ENCODE measurements around the gene SPECC1. TPM values are rescaled to one million over a fixed set of nuclear protein-coding genes. Genes with fewer than 3 reads are reported as not detected.
A peak's percentile ranks its signal among the peaks of the same experiment; 100 is the strongest.

The SPECC1 gene
- total and polyA plus RNA-seq, 2 donors (not counting 3 experiments of a cell fraction or from before 2014, with no cell fraction given) = 5.3 to 20.4 TPM

- Histone ChIP-seq H3K9me3 (replicated peaks; ENCODE audit: control insufficient read depth, insufficient read depth, low read length) (no peaks in the 10 kb centered on the region), H3K79me2 (ENCODE audit: control insufficient read depth, insufficient read depth, low read length) (no peaks in the 10 kb centered on the region), H3K27ac (ENCODE audit: insufficient read depth, low read depth, low read length) (peak overlapping the region; percentile 34), H3K4me2 (ENCODE audit: insufficient read depth, low read length) (no peak overlapping the region), H3K9ac (replicated peaks; ENCODE audit: extremely low read depth, insufficient read depth, low read length) (no peak overlapping the region), H2AFZ (ENCODE audit: low read depth, low read length) (no peak overlapping the region), H4K20me1 (replicated peaks; ENCODE audit: control insufficient read depth, extremely low read depth, insufficient read depth, low read length) (no peaks in the 10 kb centered on the region), H3K36me3 (ENCODE audit: control insufficient read depth in 2 of 2, extremely low read depth in 1 of 2, insufficient read depth in 2 of 2, low read length in 2 of 2) (no peaks in the 10 kb centered on the region), H3K4me1 (ENCODE audit: control insufficient read depth, extremely low read depth, insufficient read depth, low read length) (peaks cover 26% of the 10 kb centered on the region), H3K9me1 (replicated peaks; ENCODE audit: control insufficient read depth, extremely low read depth, insufficient read depth, low read length) (no peaks in the 10 kb centered on the region), H3K27me3 (ENCODE audit: control insufficient read depth in 2 of 2, insufficient read depth in 2 of 2, low read length in 2 of 2) (no peaks in the 10 kb centered on the region), H3K4me3 (replicated peaks in 1 of 3; ENCODE audit: insufficient read depth in 1 of 3, low read depth in 1 of 3, low read length in 3 of 3) (no peak overlapping the region)
- TF ChIP-seq POLR2A (IDR thresholded peaks at IDR 0.05; ENCODE audit: low read depth, low read length) (no peak), CTCF (IDR thresholded peaks at IDR 0.05; ENCODE audit: extremely low read depth in 1 of 2, insufficient read depth in 1 of 2, low read depth in 1 of 2, low read length in 2 of 2) (no peak), GATA2 (IDR thresholded peaks at IDR 0.05; ENCODE audit: insufficient read depth, insufficient read length, low read depth, low read length) (no peak), JUN (IDR thresholded peaks at IDR 0.05; ENCODE audit: borderline replicate concordance, insufficient read depth, insufficient read length, low read depth) (no peak), EZH2 (IDR thresholded peaks at IDR 0.05; ENCODE audit: borderline replicate concordance, low read depth, low read length, severe bottlenecking) (no peak), MYC (IDR thresholded peaks at IDR 0.05; ENCODE audit: low read depth, low read length) (no peak), FOS (IDR thresholded peaks at IDR 0.05; ENCODE audit: borderline replicate concordance, insufficient read depth, low read length) (no peak), POLR2AphosphoS5 (IDR thresholded peaks at IDR 0.05; ENCODE audit: insufficient read depth, low read depth, low read length) (no peak), MAX (IDR thresholded peaks at IDR 0.05; ENCODE audit: insufficient read depth, insufficient read length) (no peak)
- FAIRE-seq = peak; percentile 42
- CTCF ChIA-PET = no interaction called here
- dilution Hi-C loops (cut with MboI; ENCODE audit: extremely low pct_ligation_motif_present, low sequenced_read_pairs) (no loop called here), intact Hi-C loops (cut with micrococcal nuclease) (no loop called here)
- POLR2A ChIA-PET = no interaction called here
- DNase-seq (ENCODE audit: low read depth, low spot score) = no peak
- no TSS peak for BruUV-seq (replicated peaks)
Measured at GRCh38 chr17:20263595-20263994, 254.4 kb downstream of the SPECC1 start.
